Mucosa of rectum (tissue), 2 donors: ENCODE data around the gene SLC27A6.
A peak's percentile ranks its signal among the peaks of the same experiment; 100 is the strongest.
"Not testable (repeated sequence)": the region's sequence is repeated elsewhere in the genome, so short reads cannot be mapped to it uniquely, and the experiment has no call there.

Source experiments
- H3K27ac ChIP-seq, 2 donors: one replicate each; pipeline ENCODE4 v1.7.0; 2013; ENCODE audit warnings: inconsistent platforms in 2 of 2, low read depth in 2 of 2, low read length in 2 of 2
- H3K27me3 ChIP-seq, 2 donors: one replicate each; pipeline ENCODE4 v1.7.0; 2013; ENCODE audit warnings: low read length in 2 of 2; ENCODE audit not compliant: control insufficient read depth in 2 of 2, insufficient read depth in 2 of 2
- H3K36me3 ChIP-seq, 2 donors: one replicate each; pipeline ENCODE4 v1.7.0; 2013; ENCODE audit warnings: low read length in 2 of 2; ENCODE audit not compliant: control insufficient read depth in 2 of 2, insufficient read depth in 2 of 2
- H3K4me1 ChIP-seq, 2 donors: one replicate each; pipeline ENCODE4 v1.7.0; 2013; ENCODE audit warnings: low read length in 2 of 2, mild to moderate bottlenecking in 1 of 2; ENCODE audit not compliant: control insufficient read depth in 2 of 2, insufficient read depth in 2 of 2
- H3K4me3 ChIP-seq, 2 donors: one replicate each; pipeline ENCODE4 v1.7.0; 2013; ENCODE audit warnings: low read length in 2 of 2
- H3K9ac ChIP-seq, 2 donors: one replicate each; pipeline ENCODE4 v1.7.0; 2013; ENCODE audit warnings: low read length in 2 of 2, low read depth in 1 of 2, mild to moderate bottlenecking in 1 of 2
- H3K9me3 ChIP-seq, 2 donors: one replicate each; pipeline ENCODE4 v1.7.0; 2013; ENCODE audit warnings: low read length in 2 of 2; ENCODE audit not compliant: control insufficient read depth in 2 of 2
- donor health status: healthy.
- donor health status: Normal muscosa, but diverticular disease.

SLC27A6 gene

GRCh38 chr5:128965011-128965637, at the start of gene SLC27A6:
Gene SLC27A6, plus strand, starts transcription at chr5:128965488. Its CDS starts 650 bp downstream, at chr5:128966138.
- H3K27me3 ChIP-seq = no peaks in the 10 kb centered on the region
- H3K9ac ChIP-seq = no peak within 1 kb of the TSS
- peak within 1 kb of the TSS; percentile 38 for H3K4me3 ChIP-seq
- H3K27ac ChIP-seq = no peak within 1 kb of the TSS
- H3K36me3 ChIP-seq = no peaks in the 10 kb centered on the region
- no peaks in the 10 kb centered on the region for H3K9me3 ChIP-seq
- H3K4me1 ChIP-seq = no peaks in the 10 kb centered on the region

GRCh38 chr5:128919542-128919941, 45.7 kb upstream of the SLC27A6 start:
- Histone ChIP-seq H3K9me3 (no peaks in the 10 kb centered on the region), H3K27ac (no peak overlapping the region), H3K36me3 (no peaks in the 10 kb centered on the region), H3K27me3 (no peaks in the 10 kb centered on the region), H3K4me3 (no peak overlapping the region), H3K4me1 (no peaks in the 10 kb centered on the region), H3K9ac (no peak overlapping the region)

- Histone ChIP-seq H3K36me3 (no peaks in the 10 kb centered on the region), H3K4me1 (no peaks in the 10 kb centered on the region), H3K9me3 (no peaks in the 10 kb centered on the region), H3K27ac (no peak overlapping the region), H3K9ac (no peak overlapping the region), H3K27me3 (no peaks in the 10 kb centered on the region), H3K4me3 (no peak overlapping the region)
Measured at GRCh38 chr5:128920345-128921215, 44.7 kb upstream of the SLC27A6 start.

- Histone ChIP-seq H3K27me3 (no peaks in the 10 kb centered on the region), H3K9ac (no peak overlapping the region), H3K4me1 (no peaks in the 10 kb centered on the region), H3K9me3 (no peaks in the 10 kb centered on the region), H3K27ac (no peak overlapping the region), H3K36me3 (no peaks in the 10 kb centered on the region), H3K4me3 (no peak overlapping the region)
Measured at GRCh38 chr5:128924299-128924698, 41.0 kb upstream of the SLC27A6 start.

- Histone ChIP-seq H3K9me3 (no peaks in the 10 kb centered on the region), H3K27me3 (no peaks in the 10 kb centered on the region), H3K4me3 (no peak overlapping the region), H3K36me3 (no peaks in the 10 kb centered on the region), H3K4me1 (no peaks in the 10 kb centered on the region), H3K9ac (no peak overlapping the region), H3K27ac (no peak overlapping the region)
Measured at GRCh38 chr5:128925973-128926372, 39.3 kb upstream of the SLC27A6 start.

GRCh38 chr5:128927644-128928043, 37.6 kb upstream of the SLC27A6 start:
- no peaks in the 10 kb centered on the region for H3K4me1 ChIP-seq
- no peak overlapping the region for H3K9ac ChIP-seq
- no peaks in the 10 kb centered on the region for H3K27me3 ChIP-seq
- no peak overlapping the region for H3K27ac ChIP-seq
- no peaks in the 10 kb centered on the region for H3K9me3 ChIP-seq
- no peak overlapping the region for H3K4me3 ChIP-seq
- no peaks in the 10 kb centered on the region for H3K36me3 ChIP-seq

- H3K27me3 ChIP-seq, H3K36me3 ChIP-seq, H3K4me1 ChIP-seq, H3K27ac ChIP-seq, H3K9ac ChIP-seq, H3K4me3 ChIP-seq, H3K9me3 ChIP-seq: not testable (repeated sequence)
Measured at GRCh38 chr5:128932232-128932631, 33.1 kb upstream of the SLC27A6 start.

- not testable (repeated sequence) for H3K27ac ChIP-seq, H3K9ac ChIP-seq, H3K36me3 ChIP-seq, H3K4me3 ChIP-seq, H3K4me1 ChIP-seq, H3K9me3 ChIP-seq, H3K27me3 ChIP-seq
Measured at GRCh38 chr5:128943100-128943499, 22.2 kb upstream of the SLC27A6 start.

GRCh38 chr5:128949847-128950546, 15.3 kb upstream of the SLC27A6 start:
- no peaks in the 10 kb centered on the region for H3K4me1 ChIP-seq
- no peak overlapping the region for H3K4me3 ChIP-seq
- no peaks in the 10 kb centered on the region for H3K36me3 ChIP-seq
- no peak overlapping the region for H3K9ac ChIP-seq
- H3K9me3 ChIP-seq = no peaks in the 10 kb centered on the region
- no peaks in the 10 kb centered on the region for H3K27me3 ChIP-seq
- no peak overlapping the region for H3K27ac ChIP-seq

GRCh38 chr5:128951301-128951700, 14.0 kb upstream of the SLC27A6 start:
- H3K9me3 ChIP-seq, H3K27me3 ChIP-seq, H3K4me3 ChIP-seq, H3K27ac ChIP-seq, H3K4me1 ChIP-seq, H3K36me3 ChIP-seq, H3K9ac ChIP-seq: not testable (repeated sequence)
